ENCODE measurements around the gene PDE4D.

DNA sequence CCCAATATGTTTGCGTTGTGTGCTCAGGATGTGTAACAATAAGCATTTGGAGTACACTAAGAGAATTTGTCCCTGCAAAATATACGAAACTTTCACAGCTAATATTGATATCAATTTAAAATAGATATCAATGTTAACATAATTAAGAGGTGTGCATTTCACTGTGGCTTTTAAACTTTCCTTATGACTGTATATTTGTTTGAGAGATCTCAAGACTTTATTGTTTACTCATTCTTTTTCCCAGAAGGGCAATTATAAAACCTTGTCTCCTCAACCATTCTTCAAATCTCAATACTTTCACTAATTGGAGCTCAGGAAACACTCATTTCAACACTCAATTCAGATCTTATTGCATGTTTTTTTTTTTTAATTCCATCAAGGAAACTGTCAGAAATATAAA lies 241.1 kb downstream of the PDE4D start:
- TF ChIP-seq, protein P1, sequence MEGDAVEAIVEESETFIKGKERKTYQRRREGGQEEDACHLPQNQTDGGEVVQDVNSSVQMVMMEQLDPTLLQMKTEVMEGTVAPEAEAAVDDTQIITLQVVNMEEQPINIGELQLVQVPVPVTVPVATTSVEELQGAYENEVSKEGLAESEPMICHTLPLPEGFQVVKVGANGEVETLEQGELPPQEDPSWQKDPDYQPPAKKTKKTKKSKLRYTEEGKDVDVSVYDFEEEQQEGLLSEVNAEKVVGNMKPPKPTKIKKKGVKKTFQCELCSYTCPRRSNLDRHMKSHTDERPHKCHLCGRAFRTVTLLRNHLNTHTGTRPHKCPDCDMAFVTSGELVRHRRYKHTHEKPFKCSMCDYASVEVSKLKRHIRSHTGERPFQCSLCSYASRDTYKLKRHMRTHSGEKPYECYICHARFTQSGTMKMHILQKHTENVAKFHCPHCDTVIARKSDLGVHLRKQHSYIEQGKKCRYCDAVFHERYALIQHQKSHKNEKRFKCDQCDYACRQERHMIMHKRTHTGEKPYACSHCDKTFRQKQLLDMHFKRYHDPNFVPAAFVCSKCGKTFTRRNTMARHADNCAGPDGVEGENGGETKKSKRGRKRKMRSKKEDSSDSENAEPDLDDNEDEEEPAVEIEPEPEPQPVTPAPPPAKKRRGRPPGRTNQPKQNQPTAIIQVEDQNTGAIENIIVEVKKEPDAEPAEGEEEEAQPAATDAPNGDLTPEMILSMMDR (IDR thresholded peaks at IDR 0.05) = no peak
- no peak for TF ChIP-seq POLR2A (IDR thresholded peaks at IDR 0.05)

All from esophagus squamous epithelium (tissue), 4 donors.